A549 (cell line): Measurements from ENCODE around the gene BMPER. TPM values are rescaled to one million over a fixed set of nuclear protein-coding genes. Genes with fewer than 3 reads are reported as not detected.

Source experiments
- ATAC-seq, 2 experiments: fragments of 200-7000 bp in 1 of 2; fragments of >200 bp in 1 of 2; cut with Nextera tagmentation in 1 of 2; cut with Tn5 transposase in 1 of 2; 3 replicates each; pipeline versions ENCODE4 v1.8.0 to v1.9.1; 2018 to 2020; ENCODE audit warnings: mild to moderate bottlenecking in 1 of 2, moderate library complexity in 1 of 2
- CTCF ChIA-PET: fragments of 300-600 bp; sonication (Branson Sonifier 250); formaldehyde crosslinking; extraction: SDS; loops from one replicate; lab custom pipeline; 2021; ENCODE audit warnings: antibody characterized with exemption, inconsistent platforms; lab: Yijun Ruan, JAX
- POLR2A ChIA-PET: fragments of 350-600 bp; formaldehyde crosslinking; extraction: SDS; loops from one replicate; lab custom pipeline; 2021; ENCODE audit warnings: antibody characterized with exemption, inconsistent platforms; lab: Yijun Ruan, JAX
- DNase-seq, 2 experiments: peaks; one replicate each; pipeline versions ENCODE4 v3.0.0 to v3.0.0-alpha.2; 2011 to 2016; ENCODE audit warnings: low read depth in 1 of 2, low spot score in 1 of 2
- FAIRE-seq: peaks from 2 replicates; lab custom pipeline; 2011; peaks lifted over from hg19 to GRCh38; lab: Jason Lieb, UNC
- H3K27ac ChIP-seq, 2 experiments: fragments of >200 bp; sonication (Bioruptor Twin); formaldehyde crosslinking; 3 replicates each; pipeline ENCODE4 v1.5.1; 2016 to 2017
- H3K4me1 ChIP-seq: fragments of >200 bp; sonication (Bioruptor Twin); formaldehyde crosslinking; 3 replicates; pipeline ENCODE4 v1.6.1; 2016
- H3K4me2 ChIP-seq: fragments of >200 bp; sonication (Bioruptor Twin); formaldehyde crosslinking; 3 replicates; pipeline ENCODE4 v1.6.1; 2016
- H3K4me3 ChIP-seq: fragments of >200 bp; sonication (Bioruptor Twin); formaldehyde crosslinking; 3 replicates; pipeline ENCODE4 v1.5.1; 2016
- H3K9me3 ChIP-seq: fragments of >200 bp; sonication (Bioruptor Twin); formaldehyde crosslinking; 3 replicates; pipeline ENCODE4 v1.6.1; 2016
- CEBPB ChIP-seq, 2 experiments: fragments of >200 bp in 1 of 2; sonication (Bioruptor Twin) in 1 of 2; formaldehyde crosslinking in 1 of 2; IDR thresholded peaks; 2 replicates each; pipeline ENCODE4 v1.6.1; 2012 to 2016
- EP300 ChIP-seq, 2 experiments: fragments of >200 bp; sonication (Bioruptor Twin); formaldehyde crosslinking; IDR thresholded peaks; 2 replicates in 1 of 2; 3 replicates in 1 of 2; pipeline ENCODE4 v1.6.1; 2016 to 2017
- FOSB ChIP-seq: fragments of 250-450 bp; sonication (Bioruptor Pico); IDR thresholded peaks from 2 replicates; pipeline ENCODE4 v1.5.0; 2020; ENCODE audit warnings: mild to moderate bottlenecking, moderate library complexity
- FOSL2 ChIP-seq, 2 experiments: fragments of 450-650 bp in 1 of 2; fragments of >200 bp in 1 of 2; sonication (Bioruptor Twin) in 1 of 2; formaldehyde crosslinking; IDR thresholded peaks; 2 replicates each; pipeline versions ENCODE4 v1.5.0 to v1.6.1; 2016 to 2020; ENCODE audit warnings: mild to moderate bottlenecking in 1 of 2, moderate library complexity in 1 of 2
- HDAC2 ChIP-seq: fragments of 200-600 bp; sonication (generic); IDR thresholded peaks from 2 replicates; pipeline ENCODE4 v1.6.1; 2016
- HEYL ChIP-seq: fragments of 250-450 bp; sonication (Bioruptor Pico); IDR thresholded peaks from 2 replicates; pipeline ENCODE4 v1.8.0; 2021; ENCODE audit warnings: mild to moderate bottlenecking, moderate library complexity
- KDM5A ChIP-seq: fragments of 200-600 bp; sonication (generic); IDR thresholded peaks from 2 replicates; pipeline ENCODE4 v1.6.1; 2016; ENCODE audit warnings: antibody characterized with exemption, mild to moderate bottlenecking
- MYC ChIP-seq: IDR thresholded peaks from 2 replicates; pipeline ENCODE4 v1.6.1; 2012; ENCODE audit warnings: mild to moderate bottlenecking, inconsistent platforms, low read length, improper control_type of control experiment, borderline replicate concordance
- NR3C1 ChIP-seq: fragments of >200 bp; sonication (Bioruptor Twin); formaldehyde crosslinking; IDR thresholded peaks from 3 replicates; pipeline ENCODE4 v1.6.1; 2017
- RAD21 ChIP-seq, 2 experiments: fragments of >200 bp in 1 of 2; sonication (Bioruptor Twin) in 1 of 2; formaldehyde crosslinking in 1 of 2; IDR thresholded peaks in 1 of 2; conservative IDR thresholded peaks in 1 of 2; 2 replicates in 1 of 2; 3 replicates in 1 of 2; pipeline ENCODE4 v1.6.1; 2012 to 2018; ENCODE audit warnings: inconsistent platforms in 1 of 2
- RARB ChIP-seq: fragments of 250-450 bp; sonication (Bioruptor Pico); IDR thresholded peaks from 2 replicates; pipeline ENCODE4 v1.8.0; 2021; ENCODE audit warnings: mild to moderate bottlenecking, moderate library complexity
- RCOR1 ChIP-seq: fragments of 150-350 bp; IDR thresholded peaks from 2 replicates; pipeline ENCODE4 v1.6.1; 2014; ENCODE audit warnings: antibody characterized with exemption, low read length, low read depth
- TP53 ChIP-seq: fragments of 250-450 bp; sonication (Bioruptor Pico); IDR thresholded peaks from 2 replicates; pipeline ENCODE4 v1.5.0; 2021; ENCODE audit warnings: mild to moderate bottlenecking, moderate library complexity
- ZC3H11A ChIP-seq: fragments of 450-650 bp; IDR thresholded peaks from 2 replicates; pipeline ENCODE4 v1.6.1; 2014; ENCODE audit warnings: antibody characterized with exemption, mild to moderate bottlenecking
- WGBS: methylation state at CpG from one replicate; pipeline ENCODE4 v1.1.6; 2017; ENCODE audit errors: missing lambda C conversion rate; 5-methylcytosine and 5-hydroxymethylcytosine counted together
- polyA plus RNA-seq, 4 experiments: library from polyadenylated mRNA; depleted of rRNA in 3 of 4; stranded (reverse); fragments of >200 nt; fragmentation: RNase III in 1 of 4; extraction: RNeasy Plus Mini Kit Qiagen cat#74134 plus additional on column Dnase treatment in 1 of 4; gene quantifications; 2 replicates in 3 of 4; 3 replicates in 1 of 4; pipeline ENCODE4 v1.2.3, GENCODE V29; 2011 to 2017
- TF ChIP-seq, protein P1 (sequence below): IDR thresholded peaks from 2 replicates; pipeline ENCODE4 v1.6.1; 2012
- TF ChIP-seq, protein P2 (sequence below): fragments of 450-650 bp; IDR thresholded peaks from 2 replicates; pipeline ENCODE4 v1.6.1; 2014; ENCODE audit warnings: antibody characterized with exemption
- TF ChIP-seq, protein P3 (sequence below): fragments of 200-600 bp; sonication (generic); IDR thresholded peaks from 2 replicates; pipeline ENCODE4 v1.6.1; 2016; ENCODE audit warnings: antibody characterized with exemption, mild to moderate bottlenecking, moderate library complexity
- TF ChIP-seq, protein P4 (sequence below): fragments of >200 bp; sonication (Bioruptor Twin); formaldehyde crosslinking; IDR thresholded peaks from 2 replicates; pipeline ENCODE4 v1.6.1; 2016
- TF ChIP-seq, protein P5 (sequence below): fragments of >200 bp; sonication (Bioruptor Twin); formaldehyde crosslinking; IDR thresholded peaks from 3 replicates; pipeline ENCODE4 v1.6.1; 2016
- TF ChIP-seq, protein P6 (sequence below): fragments of 250-450 bp; sonication (Bioruptor Pico); IDR thresholded peaks from 2 replicates; pipeline ENCODE4 v1.5.0; 2021; ENCODE audit warnings: mild to moderate bottlenecking, moderate library complexity, borderline replicate concordance
- TF ChIP-seq, protein P7 (sequence below): fragments of >200 bp; sonication (Bioruptor Twin); formaldehyde crosslinking; IDR thresholded peaks from 3 replicates; pipeline ENCODE4 v1.5.1; 2016

BMPER gene
- polyA plus RNA-seq, 2 of the 4 experiments (the other 2 are of a cell fraction) = 5.0 to 5.8 TPM

DNA sequence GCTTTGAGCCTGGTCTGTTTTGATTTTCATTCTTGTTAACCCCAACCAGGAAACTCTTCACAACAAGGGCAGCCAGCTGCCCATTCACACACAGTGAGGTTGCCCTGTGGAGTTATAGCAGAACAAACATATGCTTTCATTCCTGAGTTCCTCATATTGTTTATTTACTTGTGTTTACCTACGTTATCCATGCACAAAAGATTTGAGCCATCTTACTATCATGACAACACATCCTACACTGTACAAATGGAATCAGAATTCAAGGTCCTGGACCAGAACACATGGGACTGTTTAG, 21.7 kb upstream of the BMPER start:
- POLR2A ChIA-PET = no interaction called here
- no peak for TF ChIP-seq FOSB (CRISPR knock-in tag)
- TF ChIP-seq RAD21 (conservative IDR thresholded peaks at IDR 0.05 in 1 of 2, IDR thresholded peaks at IDR 0.05 in 1 of 2) = no peak
- TF ChIP-seq TP53 (CRISPR knock-in tag) = no peak
- TF ChIP-seq, protein P1, sequence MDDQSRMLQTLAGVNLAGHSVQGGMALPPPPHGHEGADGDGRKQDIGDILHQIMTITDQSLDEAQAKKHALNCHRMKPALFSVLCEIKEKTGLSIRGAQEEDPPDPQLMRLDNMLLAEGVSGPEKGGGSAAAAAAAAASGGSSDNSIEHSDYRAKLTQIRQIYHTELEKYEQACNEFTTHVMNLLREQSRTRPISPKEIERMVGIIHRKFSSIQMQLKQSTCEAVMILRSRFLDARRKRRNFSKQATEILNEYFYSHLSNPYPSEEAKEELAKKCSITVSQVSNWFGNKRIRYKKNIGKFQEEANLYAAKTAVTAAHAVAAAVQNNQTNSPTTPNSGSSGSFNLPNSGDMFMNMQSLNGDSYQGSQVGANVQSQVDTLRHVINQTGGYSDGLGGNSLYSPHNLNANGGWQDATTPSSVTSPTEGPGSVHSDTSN = no peak
- TF ChIP-seq, protein P2, sequence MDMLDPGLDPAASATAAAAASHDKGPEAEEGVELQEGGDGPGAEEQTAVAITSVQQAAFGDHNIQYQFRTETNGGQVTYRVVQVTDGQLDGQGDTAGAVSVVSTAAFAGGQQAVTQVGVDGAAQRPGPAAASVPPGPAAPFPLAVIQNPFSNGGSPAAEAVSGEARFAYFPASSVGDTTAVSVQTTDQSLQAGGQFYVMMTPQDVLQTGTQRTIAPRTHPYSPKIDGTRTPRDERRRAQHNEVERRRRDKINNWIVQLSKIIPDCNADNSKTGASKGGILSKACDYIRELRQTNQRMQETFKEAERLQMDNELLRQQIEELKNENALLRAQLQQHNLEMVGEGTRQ = no peak
- no peak for TF ChIP-seq RARB (CRISPR knock-in tag)
- TF ChIP-seq, protein P3, sequence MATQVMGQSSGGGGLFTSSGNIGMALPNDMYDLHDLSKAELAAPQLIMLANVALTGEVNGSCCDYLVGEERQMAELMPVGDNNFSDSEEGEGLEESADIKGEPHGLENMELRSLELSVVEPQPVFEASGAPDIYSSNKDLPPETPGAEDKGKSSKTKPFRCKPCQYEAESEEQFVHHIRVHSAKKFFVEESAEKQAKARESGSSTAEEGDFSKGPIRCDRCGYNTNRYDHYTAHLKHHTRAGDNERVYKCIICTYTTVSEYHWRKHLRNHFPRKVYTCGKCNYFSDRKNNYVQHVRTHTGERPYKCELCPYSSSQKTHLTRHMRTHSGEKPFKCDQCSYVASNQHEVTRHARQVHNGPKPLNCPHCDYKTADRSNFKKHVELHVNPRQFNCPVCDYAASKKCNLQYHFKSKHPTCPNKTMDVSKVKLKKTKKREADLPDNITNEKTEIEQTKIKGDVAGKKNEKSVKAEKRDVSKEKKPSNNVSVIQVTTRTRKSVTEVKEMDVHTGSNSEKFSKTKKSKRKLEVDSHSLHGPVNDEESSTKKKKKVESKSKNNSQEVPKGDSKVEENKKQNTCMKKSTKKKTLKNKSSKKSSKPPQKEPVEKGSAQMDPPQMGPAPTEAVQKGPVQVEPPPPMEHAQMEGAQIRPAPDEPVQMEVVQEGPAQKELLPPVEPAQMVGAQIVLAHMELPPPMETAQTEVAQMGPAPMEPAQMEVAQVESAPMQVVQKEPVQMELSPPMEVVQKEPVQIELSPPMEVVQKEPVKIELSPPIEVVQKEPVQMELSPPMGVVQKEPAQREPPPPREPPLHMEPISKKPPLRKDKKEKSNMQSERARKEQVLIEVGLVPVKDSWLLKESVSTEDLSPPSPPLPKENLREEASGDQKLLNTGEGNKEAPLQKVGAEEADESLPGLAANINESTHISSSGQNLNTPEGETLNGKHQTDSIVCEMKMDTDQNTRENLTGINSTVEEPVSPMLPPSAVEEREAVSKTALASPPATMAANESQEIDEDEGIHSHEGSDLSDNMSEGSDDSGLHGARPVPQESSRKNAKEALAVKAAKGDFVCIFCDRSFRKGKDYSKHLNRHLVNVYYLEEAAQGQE = no peak
- TF ChIP-seq, protein P4, sequence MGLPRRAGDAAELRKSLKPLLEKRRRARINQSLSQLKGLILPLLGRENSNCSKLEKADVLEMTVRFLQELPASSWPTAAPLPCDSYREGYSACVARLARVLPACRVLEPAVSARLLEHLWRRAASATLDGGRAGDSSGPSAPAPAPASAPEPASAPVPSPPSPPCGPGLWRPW = no peak
- TF ChIP-seq RCOR1 = no peak
- no peak for TF ChIP-seq NR3C1
- TF ChIP-seq KDM5A = no peak
- TF ChIP-seq, protein P5, sequence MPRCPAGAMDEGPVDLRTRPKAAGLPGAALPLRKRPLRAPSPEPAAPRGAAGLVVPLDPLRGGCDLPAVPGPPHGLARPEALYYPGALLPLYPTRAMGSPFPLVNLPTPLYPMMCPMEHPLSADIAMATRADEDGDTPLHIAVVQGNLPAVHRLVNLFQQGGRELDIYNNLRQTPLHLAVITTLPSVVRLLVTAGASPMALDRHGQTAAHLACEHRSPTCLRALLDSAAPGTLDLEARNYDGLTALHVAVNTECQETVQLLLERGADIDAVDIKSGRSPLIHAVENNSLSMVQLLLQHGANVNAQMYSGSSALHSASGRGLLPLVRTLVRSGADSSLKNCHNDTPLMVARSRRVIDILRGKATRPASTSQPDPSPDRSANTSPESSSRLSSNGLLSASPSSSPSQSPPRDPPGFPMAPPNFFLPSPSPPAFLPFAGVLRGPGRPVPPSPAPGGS = no peak
- TF ChIP-seq ZC3H11A = no peak
- no peak for TF ChIP-seq MYC
- CTCF ChIA-PET = interaction anchor here (6.1 kb wide), 1 partner anchor 12 kb away, joined by 67 read pairs; no protein-coding TSS in a partner anchor
- peak overlapping the region in 1 of 2 experiments; percentile 25; a peak in 1 of 6 replicates for H3K27ac ChIP-seq
- no peak overlapping the region for H3K4me3 ChIP-seq
- H3K4me2 ChIP-seq = no peak overlapping the region; the same call in 2 of the 3 replicates
- DNase-seq (peak in 1 of 2 experiments; percentile 15), FAIRE-seq (no peak), ATAC-seq (peak in 1 of 2 experiments; percentile 41; a peak in 3 of 6 replicates)
- 0 out of 3 replicates have a peak, but pooled peaks cover 4% of the 10 kb centered on the region for H3K4me1 ChIP-seq
- whole genome bisulfite sequencing = 44% methylated on average over 1 of the region's 1 CpG
- H3K9me3 ChIP-seq = no peaks in the 10 kb centered on the region

DNA sequence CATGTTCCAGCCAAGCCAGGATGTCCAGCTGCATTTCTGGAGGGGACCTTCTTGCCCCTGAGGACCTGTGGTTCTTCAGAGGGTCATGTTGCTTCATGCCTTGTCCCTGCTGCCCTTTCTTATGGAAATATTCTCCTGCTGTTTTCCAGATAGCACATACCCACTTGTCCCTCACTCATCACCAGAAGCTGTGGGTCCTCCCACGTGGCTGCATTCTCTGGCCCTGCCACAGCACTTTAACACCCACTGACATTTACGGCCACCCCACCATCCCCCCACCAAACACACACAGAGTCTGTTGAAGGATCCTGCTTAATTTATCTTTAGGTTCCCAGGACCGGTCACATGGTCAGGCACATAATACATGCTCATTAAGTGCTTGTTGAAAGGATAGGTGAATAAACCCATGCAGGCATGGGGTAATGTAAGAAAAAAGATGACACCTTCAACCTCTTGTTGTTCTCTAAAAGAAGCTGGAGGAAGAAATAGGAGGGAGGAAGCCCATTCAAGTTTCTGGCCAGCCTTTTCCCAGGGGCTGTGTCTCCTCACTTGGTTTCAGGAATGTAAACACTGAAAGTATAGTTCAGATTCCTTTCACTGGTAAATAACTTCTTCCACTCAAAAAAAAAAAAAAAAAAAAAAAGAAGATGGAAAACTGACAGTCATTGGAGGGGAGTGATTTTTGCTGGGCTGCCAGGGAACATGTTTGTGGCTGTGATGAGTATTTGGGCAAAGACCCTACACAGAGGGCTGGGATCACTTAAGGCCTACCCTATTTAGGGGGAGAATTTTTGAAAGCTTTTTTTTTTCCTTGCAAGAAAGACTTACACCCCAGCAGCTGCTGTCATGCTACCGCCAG, 19.8 kb upstream of the BMPER start:
- no peak for FAIRE-seq
- H3K4me1 ChIP-seq = 0 out of 3 replicates have a peak, but pooled peaks cover 4% of the 10 kb centered on the region
- no peak overlapping the region for H3K27ac ChIP-seq
- DNase-seq = no peak
- POLR2A ChIA-PET = no interaction called here
- CTCF ChIA-PET = interaction anchor here (0.6 to 6.1 kb wide), 9 partner anchors 10 to 775 kb away, joined by 3 to 67 read pairs (median 3); partner anchors contain the start of gene BMPER
- no peak for ATAC-seq
- no peak overlapping the region for H3K4me3 ChIP-seq
- 83% methylated on average over 4 of the region's 4 CpGs for WGBS
- H3K9me3 ChIP-seq = no peaks in the 10 kb centered on the region
- no peak overlapping the region for H3K4me2 ChIP-seq
- TF ChIP-seq, protein P1 = no peak
- TF ChIP-seq HDAC2 (no peak), FOSB (CRISPR knock-in tag) (no peak), EP300 (IDR thresholded peaks at IDR 0.05) (no peak), HEYL (CRISPR knock-in tag) (no peak), MYC (no peak), FOSL2 (IDR thresholded peaks at IDR 0.05) (no peak), FOSL2 (CRISPR knock-in tag; IDR thresholded peaks at IDR 0.05) (no peak), CEBPB (IDR thresholded peaks at IDR 0.05) (no peak)
- TF ChIP-seq, protein P6, sequence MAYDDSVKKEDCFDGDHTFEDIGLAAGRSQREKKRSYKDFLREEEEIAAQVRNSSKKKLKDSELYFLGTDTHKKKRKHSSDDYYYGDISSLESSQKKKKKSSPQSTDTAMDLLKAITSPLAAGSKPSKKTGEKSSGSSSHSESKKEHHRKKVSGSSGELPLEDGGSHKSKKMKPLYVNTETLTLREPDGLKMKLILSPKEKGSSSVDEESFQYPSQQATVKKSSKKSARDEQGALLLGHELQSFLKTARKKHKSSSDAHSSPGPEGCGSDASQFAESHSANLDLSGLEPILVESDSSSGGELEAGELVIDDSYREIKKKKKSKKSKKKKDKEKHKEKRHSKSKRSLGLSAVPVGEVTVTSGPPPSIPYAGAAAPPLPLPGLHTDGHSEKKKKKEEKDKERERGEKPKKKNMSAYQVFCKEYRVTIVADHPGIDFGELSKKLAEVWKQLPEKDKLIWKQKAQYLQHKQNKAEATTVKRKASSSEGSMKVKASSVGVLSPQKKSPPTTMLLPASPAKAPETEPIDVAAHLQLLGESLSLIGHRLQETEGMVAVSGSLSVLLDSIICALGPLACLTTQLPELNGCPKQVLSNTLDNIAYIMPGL (CRISPR knock-in tag) = no peak
- TF ChIP-seq, protein P7, sequence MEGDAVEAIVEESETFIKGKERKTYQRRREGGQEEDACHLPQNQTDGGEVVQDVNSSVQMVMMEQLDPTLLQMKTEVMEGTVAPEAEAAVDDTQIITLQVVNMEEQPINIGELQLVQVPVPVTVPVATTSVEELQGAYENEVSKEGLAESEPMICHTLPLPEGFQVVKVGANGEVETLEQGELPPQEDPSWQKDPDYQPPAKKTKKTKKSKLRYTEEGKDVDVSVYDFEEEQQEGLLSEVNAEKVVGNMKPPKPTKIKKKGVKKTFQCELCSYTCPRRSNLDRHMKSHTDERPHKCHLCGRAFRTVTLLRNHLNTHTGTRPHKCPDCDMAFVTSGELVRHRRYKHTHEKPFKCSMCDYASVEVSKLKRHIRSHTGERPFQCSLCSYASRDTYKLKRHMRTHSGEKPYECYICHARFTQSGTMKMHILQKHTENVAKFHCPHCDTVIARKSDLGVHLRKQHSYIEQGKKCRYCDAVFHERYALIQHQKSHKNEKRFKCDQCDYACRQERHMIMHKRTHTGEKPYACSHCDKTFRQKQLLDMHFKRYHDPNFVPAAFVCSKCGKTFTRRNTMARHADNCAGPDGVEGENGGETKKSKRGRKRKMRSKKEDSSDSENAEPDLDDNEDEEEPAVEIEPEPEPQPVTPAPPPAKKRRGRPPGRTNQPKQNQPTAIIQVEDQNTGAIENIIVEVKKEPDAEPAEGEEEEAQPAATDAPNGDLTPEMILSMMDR = no peak
